ENCODE results near the gene CDK17. TPM values are rescaled to one million over a fixed set of nuclear protein-coding genes. Genes with fewer than 3 reads are reported as not detected.

CDK17 gene
- polyA plus RNA-seq, 1 donor = 28.8 TPM

GRCh38 chr12:96236221-96236822 lies 163.9 kb downstream of the CDK17 start:
- no peak for DNase-seq

- no peak for DNase-seq
Measured at GRCh38 chr12:96235484-96235826, 164.8 kb downstream of the CDK17 start.

DNA sequence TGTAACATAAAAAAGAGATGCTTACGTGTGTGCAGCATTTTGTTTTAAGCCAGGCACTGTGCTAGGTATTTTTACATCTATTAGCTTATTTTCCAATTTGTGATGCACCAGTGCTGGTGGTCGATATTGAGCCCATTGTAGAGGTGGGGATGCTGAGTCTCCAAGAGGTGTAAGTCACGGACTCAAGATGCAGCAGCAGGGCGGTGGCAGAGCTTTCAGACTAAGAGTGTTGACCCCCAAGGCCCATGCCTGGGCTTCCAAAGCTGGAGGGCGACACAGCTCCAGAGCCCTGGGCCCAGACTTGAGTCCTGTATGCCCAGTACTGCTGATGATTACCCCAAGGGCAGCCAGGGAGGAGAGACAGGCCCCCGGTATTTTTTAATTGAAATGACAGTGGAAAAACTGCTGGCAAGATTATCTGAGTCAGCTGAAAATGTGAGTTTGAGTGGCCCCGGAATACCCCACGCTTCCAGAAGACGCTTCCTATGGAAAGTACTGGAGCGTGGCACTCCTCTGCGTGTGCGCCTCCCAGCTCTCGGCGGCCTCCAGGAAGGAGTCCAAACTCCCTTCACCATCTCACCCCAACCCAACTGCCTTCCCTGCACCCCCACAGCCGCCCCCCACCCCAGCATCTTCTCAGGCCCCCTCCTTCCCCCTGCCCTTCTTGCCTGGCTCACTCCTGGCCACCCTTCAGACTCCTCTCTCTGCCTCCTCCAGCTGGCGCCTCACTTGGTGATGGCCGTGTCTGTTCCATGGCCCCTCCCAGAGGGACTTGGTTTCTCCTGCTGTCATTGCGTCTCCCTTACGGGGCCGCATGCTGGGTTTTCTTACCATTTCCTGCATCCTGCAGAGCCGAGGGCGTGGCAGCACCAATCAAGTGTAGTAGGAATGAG lies 165.4 kb downstream of the CDK17 start:
- peak; percentile 64 for DNase-seq

GRCh38 chr12:96233939-96234461 lies 166.2 kb downstream of the CDK17 start:
- DNase-seq = peak; percentile 87

DNA sequence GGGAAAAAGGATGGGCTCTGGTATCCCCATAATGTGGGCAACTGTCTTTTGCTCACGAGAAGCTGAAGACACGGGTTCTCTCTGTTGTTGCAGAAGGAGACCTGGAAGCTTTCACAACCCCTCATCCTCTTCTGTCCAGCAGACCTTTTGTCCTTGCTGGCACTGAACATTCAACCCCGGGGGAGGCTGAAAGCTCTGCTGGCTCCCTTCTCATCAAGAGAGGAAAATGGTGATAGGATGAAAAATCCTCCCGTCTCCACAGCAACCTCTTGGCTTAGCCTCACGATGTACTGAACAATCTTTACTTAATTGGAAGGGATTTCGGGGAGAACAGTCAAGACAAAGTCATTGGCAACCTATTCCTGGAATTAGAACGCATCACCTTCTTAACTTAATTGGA lies 167.1 kb downstream of the CDK17 start:
- no peak for DNase-seq

GRCh38 chr12:96230646-96231045 lies 169.6 kb downstream of the CDK17 start:
- DNase-seq = no peak

GRCh38 chr12:96228566-96229248 lies 171.5 kb downstream of the CDK17 start:
- no peak for DNase-seq

Other genes starting within 250 kb of the CDK17 start
- 35.6 TPM for gene ELK3, start 206.1 kb downstream of the CDK17 start, polyA plus RNA-seq (ENCODE audit: insufficient read length)
- gene CFAP54, start 89.1 kb upstream of the CDK17 start, polyA plus RNA-seq (ENCODE audit: insufficient read length) = 0.44 TPM